IMR-90 (cell line): ENCODE results near the gene BOLL. TPM values are rescaled to one million over a fixed set of nuclear protein-coding genes. Genes with fewer than 3 reads are reported as not detected.

ENCODE experiments used
- ATAC-seq: fragments of 200-7000 bp; cut with Tn5 transposase; 2 replicates; pipeline ENCODE4 v1.9.1; 2020; ENCODE audit warnings: low read depth, mild to moderate bottlenecking, moderate library complexity
- BruUV-seq: library from RNA; stranded (reverse); fragments of 400-500 nt; replicated peaks from 2 replicates; lab custom pipeline; 2021; lab: Mats Ljungman, UMichigan
- CTCF ChIA-PET: fragments of 300-600 bp; formaldehyde crosslinking; extraction: SDS; loops from one replicate; lab custom pipeline; 2021; ENCODE audit warnings: antibody characterized with exemption; lab: Yijun Ruan, JAX
- POLR2A ChIA-PET: fragments of 300-600 bp; sonication (Branson Sonifier 250); formaldehyde crosslinking; loops from one replicate; lab custom pipeline; 2022; ENCODE audit warnings: antibody characterized with exemption; ENCODE audit not compliant: unreplicated experiment; lab: Charles Lee
- DNase-seq: peaks from one replicate; pipeline ENCODE4 v3.0.0; 2013
- H2AFZ ChIP-seq: replicated peaks from 2 replicates; pipeline ENCODE3; 2013; ENCODE audit warnings: low read length, mild to moderate bottlenecking; ENCODE audit not compliant: poor library complexity
- H2AK5ac ChIP-seq: 2 replicates; pipeline ENCODE4 v1.6.1; 2013; ENCODE audit warnings: low read depth, low read length, inconsistent platforms
- H2AK9ac ChIP-seq: replicated peaks from 2 replicates; pipeline ENCODE3; 2013; ENCODE audit warnings: mild to moderate bottlenecking, low read depth, low read length, moderate library complexity; ENCODE audit not compliant: poor library complexity
- H2BK120ac ChIP-seq: 2 replicates; pipeline ENCODE4 v1.6.1; 2013; ENCODE audit warnings: low read depth, low read length, inconsistent platforms
- H2BK15ac ChIP-seq: 3 replicates; pipeline ENCODE4 v1.6.1; 2013; ENCODE audit warnings: low read depth, low read length, inconsistent platforms
- H2BK20ac ChIP-seq: 2 replicates; pipeline ENCODE4 v1.6.1; 2013; ENCODE audit warnings: low read depth, mild to moderate bottlenecking, inconsistent platforms, low read length, moderate library complexity
- H2BK5ac ChIP-seq: 2 replicates; pipeline ENCODE4 v1.6.1; 2013; ENCODE audit warnings: mild to moderate bottlenecking, low read depth, low read length, inconsistent platforms; ENCODE audit not compliant: poor library complexity, severe bottlenecking
- H3K14ac ChIP-seq: replicated peaks from 2 replicates; pipeline ENCODE4 v1.6.1; 2013; ENCODE audit warnings: low read depth, low read length, inconsistent platforms
- H3K18ac ChIP-seq: 2 replicates; pipeline ENCODE4 v1.6.1; 2013; ENCODE audit warnings: low read depth, low read length, control low read depth
- H3K23ac ChIP-seq: 2 replicates; pipeline ENCODE4 v1.6.1; 2013; ENCODE audit warnings: low read depth, low read length, inconsistent platforms
- H3K27ac ChIP-seq: 2 replicates; pipeline ENCODE4 v1.5.1; 2013; ENCODE audit warnings: mild to moderate bottlenecking, control low read depth, low read length; ENCODE audit not compliant: insufficient read depth
- H3K27me3 ChIP-seq: 2 replicates; pipeline ENCODE4 v1.6.1; 2013; ENCODE audit warnings: low read length; ENCODE audit not compliant: control insufficient read depth, insufficient read depth
- H3K36me3 ChIP-seq: 2 replicates; pipeline ENCODE4 v1.6.1; 2013; ENCODE audit warnings: low read length, mixed read lengths; ENCODE audit not compliant: control insufficient read depth, insufficient read depth
- H3K4ac ChIP-seq: 2 replicates; pipeline ENCODE4 v1.6.1; 2013; ENCODE audit warnings: low read depth, low read length, inconsistent platforms
- H3K4me1 ChIP-seq: 2 replicates; pipeline ENCODE4 v1.6.1; 2013; ENCODE audit warnings: low read length, mixed read lengths; ENCODE audit not compliant: control insufficient read depth, insufficient read depth
- H3K4me2 ChIP-seq: 2 replicates; pipeline ENCODE4 v1.6.1; 2013; ENCODE audit warnings: low read depth, mild to moderate bottlenecking, control low read depth, low read length, moderate library complexity
- H3K4me3 ChIP-seq: 2 replicates; pipeline ENCODE4 v1.5.1; 2013; ENCODE audit warnings: low read depth, mild to moderate bottlenecking, control low read depth, low read length, moderate library complexity; ENCODE audit not compliant: insufficient read depth
- H3K56ac ChIP-seq: 2 replicates; pipeline ENCODE4 v1.6.1; 2013; ENCODE audit warnings: low read length, inconsistent platforms; ENCODE audit not compliant: insufficient read depth; ENCODE audit errors: extremely low read depth
- H3K79me1 ChIP-seq, 2 experiments: 2 replicates each; pipeline ENCODE4 v1.6.1; 2013; ENCODE audit warnings: low read length in 2 of 2, inconsistent platforms in 1 of 2, low read depth in 1 of 2
- H3K9ac ChIP-seq: 2 replicates; pipeline ENCODE4 v1.6.1; 2013; ENCODE audit warnings: low read depth, low read length, control low read depth
- H3K9me1 ChIP-seq: 2 replicates; pipeline ENCODE4 v1.6.1; 2013; ENCODE audit warnings: low read length, inconsistent platforms; ENCODE audit not compliant: insufficient read depth
- H3K9me3 ChIP-seq: 2 replicates; pipeline ENCODE4 v1.6.1; 2013; ENCODE audit warnings: low read length; ENCODE audit not compliant: control insufficient read depth, insufficient read depth
- H4K20me1 ChIP-seq: 2 replicates; pipeline ENCODE4 v1.6.1; 2013; ENCODE audit warnings: low read length, inconsistent platforms; ENCODE audit not compliant: insufficient read depth
- H4K5ac ChIP-seq: 2 replicates; pipeline ENCODE4 v1.6.1; 2013; ENCODE audit warnings: mild to moderate bottlenecking, low read depth, low read length, control low read depth
- H4K8ac ChIP-seq, 2 experiments: 2 replicates each; pipeline ENCODE4 v1.6.1; 2013; ENCODE audit warnings: low read depth in 2 of 2, low read length in 2 of 2, control low read depth in 1 of 2, inconsistent platforms in 1 of 2
- H4K91ac ChIP-seq: 2 replicates; pipeline ENCODE4 v1.6.1; 2013; ENCODE audit warnings: low read depth, low read length, inconsistent platforms; ENCODE audit not compliant: insufficient read depth
- BHLHE40 ChIP-seq: fragments of 150-350 bp; IDR thresholded peaks from 2 replicates; pipeline ENCODE4 v1.6.1; 2016; ENCODE audit warnings: mild to moderate bottlenecking, low read depth, low read length
- CEBPB ChIP-seq: IDR thresholded peaks from 2 replicates; pipeline ENCODE4 v1.6.1; 2012; ENCODE audit warnings: low read depth, low read length, improper control_type of control experiment
- CHD1 ChIP-seq: IDR thresholded peaks from 2 replicates; pipeline ENCODE4 v1.6.1; 2012; ENCODE audit warnings: low read depth, low read length, improper control_type of control experiment
- FOS ChIP-seq: fragments of 150-350 bp; IDR thresholded peaks from 2 replicates; pipeline ENCODE4 v1.6.1; 2016; ENCODE audit warnings: low read depth, low read length
- MAFK ChIP-seq: IDR thresholded peaks from 2 replicates; pipeline ENCODE4 v1.6.1; 2012; ENCODE audit warnings: low read depth, low read length, improper control_type of control experiment
- MAZ ChIP-seq: IDR thresholded peaks from 2 replicates; pipeline ENCODE4 v1.6.1; 2012; ENCODE audit warnings: low read depth, mild to moderate bottlenecking, low read length, improper control_type of control experiment, moderate library complexity, borderline replicate concordance
- MXI1 ChIP-seq: IDR thresholded peaks from 2 replicates; pipeline ENCODE4 v1.6.1; 2012; ENCODE audit warnings: low read depth, mild to moderate bottlenecking, low read length, moderate library complexity, borderline replicate concordance
- NFE2L2 ChIP-seq: fragments of 150-350 bp; IDR thresholded peaks from 2 replicates; pipeline ENCODE4 v1.6.1; 2016; ENCODE audit warnings: low read depth, mild to moderate bottlenecking, low read length
- POLR2A ChIP-seq: IDR thresholded peaks from 2 replicates; pipeline ENCODE4 v1.6.1; 2012; ENCODE audit warnings: mild to moderate bottlenecking, low read depth, low read length
- RAD21 ChIP-seq: IDR thresholded peaks from 2 replicates; pipeline ENCODE4 v1.6.1; 2012; ENCODE audit warnings: low read length, improper control_type of control experiment
- RCOR1 ChIP-seq: IDR thresholded peaks from 2 replicates; pipeline ENCODE4 v1.6.1; 2012; ENCODE audit warnings: mild to moderate bottlenecking, low read length, improper control_type of control experiment; ENCODE audit not compliant: insufficient replicate concordance
- RFX5 ChIP-seq: IDR thresholded peaks from 2 replicates; pipeline ENCODE4 v1.8.0; 2012; ENCODE audit warnings: low read depth, mild to moderate bottlenecking, low read length, moderate library complexity
- SMC3 ChIP-seq: fragments of 150-350 bp; IDR thresholded peaks from 2 replicates; pipeline ENCODE4 v1.6.1; 2016; ENCODE audit warnings: low read depth, mild to moderate bottlenecking, antibody characterized with exemption, low read length, moderate library complexity
- WGBS, 2 experiments: methylation state at CpG; one replicate each; pipeline versions ENCODE4 v1.1.5 to v1.1.7; 2013; ENCODE audit warnings: missing lambda C conversion rate in 2 of 2; ENCODE audit not compliant: insufficient read length in 1 of 2; ENCODE audit errors: extremely low coverage in 2 of 2; 5-methylcytosine and 5-hydroxymethylcytosine counted together
- dilution Hi-C: fragments of 300-500 bp; cut with HindIII; formaldehyde crosslinking; loops from one replicate; pipeline ENCODE4 v1.14.3; 2018; ENCODE audit warnings: low sequenced_read_pairs; ENCODE audit not compliant: unreplicated experiment
- in situ Hi-C: fragments of 300-500 bp; cut with MboI; formaldehyde crosslinking; loops from 3 replicates; pipeline ENCODE4 v1.14.3; 2019; ENCODE audit warnings: low sequenced_read_pairs, inconsistent platforms, mixed read lengths
- intact Hi-C: fragments of 100-400 bp; cut with micrococcal nuclease; formaldehyde crosslinking; loops from 2 replicates; pipeline ENCODE4 v1.10.0; 2022
- polyA plus RNA-seq, 3 experiments: library from polyadenylated mRNA; depleted of rRNA; stranded (reverse); fragments of >200 nt; gene quantifications; 2 replicates each; pipeline ENCODE4 v1.2.3, GENCODE V29; 2012; ENCODE audit warnings: low replicate concordance in 1 of 3
- total RNA-seq: library from RNA; depleted of rRNA; stranded (reverse); fragments of >200 nt; gene quantifications from 2 replicates; pipeline ENCODE4 v1.2.3, GENCODE V29; 2012
- TF ChIP-seq, protein P1 (sequence below): conservative IDR thresholded peaks from 2 replicates; pipeline ENCODE4 v1.5.1; 2012; ENCODE audit warnings: mild to moderate bottlenecking, low read depth, low read length, improper control_type of control experiment
- TF ChIP-seq, protein P2 (sequence below): fragments of 150-350 bp; IDR thresholded peaks from 2 replicates; pipeline ENCODE4 v1.6.1; 2016; ENCODE audit warnings: low read depth, mild to moderate bottlenecking, low read length, moderate library complexity, borderline replicate concordance
- TF ChIP-seq, protein P3 (sequence below): fragments of 150-350 bp; IDR thresholded peaks from 2 replicates; pipeline ENCODE4 v1.6.1; 2017; ENCODE audit warnings: mild to moderate bottlenecking, antibody characterized with exemption, low read length, low read depth

BOLL gene
- total and polyA plus RNA-seq, 2 of the 4 experiments (the other 2 are of a cell fraction) = not detected

DNA sequence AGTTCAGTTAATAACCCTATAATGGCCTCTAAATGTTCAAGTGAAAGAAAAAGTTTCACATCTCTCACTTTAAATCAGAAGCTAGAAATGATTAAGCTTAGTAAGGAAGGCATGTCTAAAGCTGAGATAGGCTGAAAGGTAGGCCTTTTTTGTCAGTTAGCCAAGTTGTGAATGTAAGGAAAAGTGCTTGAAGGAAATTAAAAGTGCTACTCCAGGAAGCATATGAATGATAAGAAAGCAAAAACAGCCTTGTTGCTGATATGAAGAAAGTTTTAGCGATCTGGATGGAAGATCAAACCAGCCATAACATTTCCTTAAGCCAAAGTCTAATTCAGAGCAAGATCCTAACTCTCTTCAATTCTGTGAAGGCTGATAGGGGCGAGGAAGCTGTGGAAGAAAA is 29.4 kb upstream of the BOLL start:
- no peak overlapping the region for H4K8ac ChIP-seq
- no peak overlapping the region for H4K91ac ChIP-seq
- no peaks in the 10 kb centered on the region for H4K20me1 ChIP-seq
- no peak overlapping the region for H3K56ac ChIP-seq
- H4K5ac ChIP-seq = no peak overlapping the region
- no peak overlapping the region for H3K4me2 ChIP-seq
- no peaks in the 10 kb centered on the region for H3K36me3 ChIP-seq
- peaks cover 4% of the 10 kb centered on the region; the same call in 1 of the 2 replicates for H3K9me1 ChIP-seq
- no peak overlapping the region for H3K9ac ChIP-seq
- DNase-seq (no peak), ATAC-seq (no peak)
- in situ Hi-C loops = no loop called here
- no peak overlapping the region for H3K27ac ChIP-seq
- no peak overlapping the region for H3K14ac ChIP-seq
- no peak overlapping the region for H2BK5ac ChIP-seq
- H3K27me3 ChIP-seq = peaks cover 2% of the 10 kb centered on the region; the same call in 1 of the 2 replicates
- dilution Hi-C loops = no loop called here
- H2BK15ac ChIP-seq = no peak overlapping the region
- H2BK120ac ChIP-seq = no peak overlapping the region
- H2BK20ac ChIP-seq = no peak overlapping the region
- H3K79me1 ChIP-seq = no peaks in the 10 kb centered on the region
- CTCF ChIA-PET = no interaction called here
- no peak overlapping the region for H3K18ac ChIP-seq
- no peak overlapping the region for H3K4ac ChIP-seq
- WGBS, 2 experiments = no CpG with 5 or more reads among the region's 2 CpGs
- H2AK9ac ChIP-seq = no peak overlapping the region
- no peak overlapping the region for H3K23ac ChIP-seq
- H2AFZ ChIP-seq = no peak overlapping the region
- POLR2A ChIA-PET = no interaction called here
- intact Hi-C loops = loop anchor here (5.0 kb wide), 1 partner anchor 1232 kb away; no protein-coding TSS in a partner anchor
- TF ChIP-seq RCOR1 (no peak), CHD1 (no peak), RFX5 (no peak), SMC3 (no peak), MAZ (no peak), CEBPB (no peak), MAFK (no peak), FOS (no peak), MXI1 (no peak), POLR2A (no peak), NFE2L2 (no peak), BHLHE40 (no peak), RAD21 (no peak)
- TF ChIP-seq, protein P1, sequence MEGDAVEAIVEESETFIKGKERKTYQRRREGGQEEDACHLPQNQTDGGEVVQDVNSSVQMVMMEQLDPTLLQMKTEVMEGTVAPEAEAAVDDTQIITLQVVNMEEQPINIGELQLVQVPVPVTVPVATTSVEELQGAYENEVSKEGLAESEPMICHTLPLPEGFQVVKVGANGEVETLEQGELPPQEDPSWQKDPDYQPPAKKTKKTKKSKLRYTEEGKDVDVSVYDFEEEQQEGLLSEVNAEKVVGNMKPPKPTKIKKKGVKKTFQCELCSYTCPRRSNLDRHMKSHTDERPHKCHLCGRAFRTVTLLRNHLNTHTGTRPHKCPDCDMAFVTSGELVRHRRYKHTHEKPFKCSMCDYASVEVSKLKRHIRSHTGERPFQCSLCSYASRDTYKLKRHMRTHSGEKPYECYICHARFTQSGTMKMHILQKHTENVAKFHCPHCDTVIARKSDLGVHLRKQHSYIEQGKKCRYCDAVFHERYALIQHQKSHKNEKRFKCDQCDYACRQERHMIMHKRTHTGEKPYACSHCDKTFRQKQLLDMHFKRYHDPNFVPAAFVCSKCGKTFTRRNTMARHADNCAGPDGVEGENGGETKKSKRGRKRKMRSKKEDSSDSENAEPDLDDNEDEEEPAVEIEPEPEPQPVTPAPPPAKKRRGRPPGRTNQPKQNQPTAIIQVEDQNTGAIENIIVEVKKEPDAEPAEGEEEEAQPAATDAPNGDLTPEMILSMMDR = no peak
- TF ChIP-seq, protein P2, sequence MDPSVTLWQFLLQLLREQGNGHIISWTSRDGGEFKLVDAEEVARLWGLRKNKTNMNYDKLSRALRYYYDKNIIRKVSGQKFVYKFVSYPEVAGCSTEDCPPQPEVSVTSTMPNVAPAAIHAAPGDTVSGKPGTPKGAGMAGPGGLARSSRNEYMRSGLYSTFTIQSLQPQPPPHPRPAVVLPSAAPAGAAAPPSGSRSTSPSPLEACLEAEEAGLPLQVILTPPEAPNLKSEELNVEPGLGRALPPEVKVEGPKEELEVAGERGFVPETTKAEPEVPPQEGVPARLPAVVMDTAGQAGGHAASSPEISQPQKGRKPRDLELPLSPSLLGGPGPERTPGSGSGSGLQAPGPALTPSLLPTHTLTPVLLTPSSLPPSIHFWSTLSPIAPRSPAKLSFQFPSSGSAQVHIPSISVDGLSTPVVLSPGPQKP = no peak
- TF ChIP-seq, protein P3, sequence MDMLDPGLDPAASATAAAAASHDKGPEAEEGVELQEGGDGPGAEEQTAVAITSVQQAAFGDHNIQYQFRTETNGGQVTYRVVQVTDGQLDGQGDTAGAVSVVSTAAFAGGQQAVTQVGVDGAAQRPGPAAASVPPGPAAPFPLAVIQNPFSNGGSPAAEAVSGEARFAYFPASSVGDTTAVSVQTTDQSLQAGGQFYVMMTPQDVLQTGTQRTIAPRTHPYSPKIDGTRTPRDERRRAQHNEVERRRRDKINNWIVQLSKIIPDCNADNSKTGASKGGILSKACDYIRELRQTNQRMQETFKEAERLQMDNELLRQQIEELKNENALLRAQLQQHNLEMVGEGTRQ = no peak
- H2AK5ac ChIP-seq = no peak overlapping the region
- H3K4me3 ChIP-seq = no peak overlapping the region
- no peaks in the 10 kb centered on the region for H3K9me3 ChIP-seq
- H3K4me1 ChIP-seq = no peaks in the 10 kb centered on the region
- BruUV-seq = no TSS peak
